ENCODE data around the gene SHISAL2A. TPM values are rescaled to one million over a fixed set of nuclear protein-coding genes. Genes with fewer than 3 reads are reported as not detected.
A peak's percentile ranks its signal among the peaks of the same experiment; 100 is the strongest.

The SHISAL2A gene
- total and polyA plus RNA-seq, 2 of the 13 experiments (the other 11 are each of a cell fraction or from before 2014, with no cell fraction given) = not detected

GRCh38 chr1:52702886-52703787 is 70.2 kb downstream of the SHISAL2A start (continued):
- no peak for TF ChIP-seq POLR2AphosphoS2 (IDR thresholded peaks at IDR 0.05; ENCODE audit: low read depth, low read length)
- no peak for TF ChIP-seq JDP2 (CRISPR knock-in tag; IDR thresholded peaks at IDR 0.05; ENCODE audit: borderline replicate concordance)
- peak; percentile 91 for TF ChIP-seq ZFP90 (CRISPR knock-in tag; IDR thresholded peaks at IDR 0.05; ENCODE audit: borderline replicate concordance)
- no peak for TF ChIP-seq PAF1 (CRISPR knock-in tag; IDR thresholded peaks at IDR 0.05)
- no peak for TF ChIP-seq DNMT1 (CRISPR knock-in tag; IDR thresholded peaks at IDR 0.05)
- peak; percentile 87 for TF ChIP-seq MTA1 (CRISPR knock-in tag; IDR thresholded peaks at IDR 0.05; ENCODE audit: borderline replicate concordance)
- 0 out of 2 replicates have a peak, but pooled peaks have one; percentile 57 for TF ChIP-seq ZNF629 (CRISPR knock-in tag; conservative IDR thresholded peaks at IDR 0.05)
- no peak for TF ChIP-seq ZNF180 (CRISPR knock-in tag; IDR thresholded peaks at IDR 0.05; ENCODE audit: borderline replicate concordance, low read depth)
- no peak for TF ChIP-seq HCFC1 (IDR thresholded peaks at IDR 0.05; ENCODE audit: low read depth, low read length)
- peak; percentile 93 for TF ChIP-seq ZNF883 (CRISPR knock-in tag; IDR thresholded peaks at IDR 0.05; ENCODE audit: not compliant biosample characterization)
- TF ChIP-seq MEIS1 (CRISPR knock-in tag; IDR thresholded peaks at IDR 0.05; ENCODE audit: borderline replicate concordance) = peak; percentile 92; the same call in 1 of the 2 replicates
- TF ChIP-seq ZNF605 (CRISPR knock-in tag; IDR thresholded peaks at IDR 0.05) = peak; percentile 99
- no peak for TF ChIP-seq EZH2 (conservative IDR thresholded peaks at IDR 0.05; ENCODE audit: low read depth, low read length)
- TF ChIP-seq ZSCAN9 (CRISPR knock-in tag; IDR thresholded peaks at IDR 0.05; ENCODE audit: borderline replicate concordance) = peak; percentile 55; the same call in 1 of the 2 replicates
- no peak for TF ChIP-seq NBN (conservative IDR thresholded peaks at IDR 0.05)
- peak; percentile 86; the same call in 1 of the 2 replicates for TF ChIP-seq ELF4 (CRISPR knock-in tag; IDR thresholded peaks at IDR 0.05; ENCODE audit: borderline replicate concordance)
- TF ChIP-seq ZNF414 (CRISPR knock-in tag; IDR thresholded peaks at IDR 0.05) = peak; percentile 95
- no peak for TF ChIP-seq SOX13 (IDR thresholded peaks at IDR 0.05)
- peak in 1 of 2 experiments; percentile 58; a peak in 2 of 4 replicates for TF ChIP-seq SOX13 (CRISPR knock-in tag; conservative IDR thresholded peaks at IDR 0.05 in 1 of 2, IDR thresholded peaks at IDR 0.05 in 1 of 2)
- TF ChIP-seq ZNF639 (CRISPR knock-in tag; conservative IDR thresholded peaks at IDR 0.05) = no peak; the same call in 1 of the 2 replicates
- peak; percentile 91 for TF ChIP-seq ZNF878 (CRISPR knock-in tag; IDR thresholded peaks at IDR 0.05)
- TF ChIP-seq, protein P1, sequence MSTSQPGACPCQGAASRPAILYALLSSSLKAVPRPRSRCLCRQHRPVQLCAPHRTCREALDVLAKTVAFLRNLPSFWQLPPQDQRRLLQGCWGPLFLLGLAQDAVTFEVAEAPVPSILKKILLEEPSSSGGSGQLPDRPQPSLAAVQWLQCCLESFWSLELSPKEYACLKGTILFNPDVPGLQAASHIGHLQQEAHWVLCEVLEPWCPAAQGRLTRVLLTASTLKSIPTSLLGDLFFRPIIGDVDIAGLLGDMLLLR (CRISPR knock-in tag; IDR thresholded peaks at IDR 0.05) = no peak; the same call in 1 of the 2 replicates
- TF ChIP-seq ZNF607 (CRISPR knock-in tag; IDR thresholded peaks at IDR 0.05; ENCODE audit: borderline replicate concordance) = peak; percentile 98
- peak; percentile 94 for TF ChIP-seq KLF6 (CRISPR knock-in tag; IDR thresholded peaks at IDR 0.05)
- TF ChIP-seq, protein P2, sequence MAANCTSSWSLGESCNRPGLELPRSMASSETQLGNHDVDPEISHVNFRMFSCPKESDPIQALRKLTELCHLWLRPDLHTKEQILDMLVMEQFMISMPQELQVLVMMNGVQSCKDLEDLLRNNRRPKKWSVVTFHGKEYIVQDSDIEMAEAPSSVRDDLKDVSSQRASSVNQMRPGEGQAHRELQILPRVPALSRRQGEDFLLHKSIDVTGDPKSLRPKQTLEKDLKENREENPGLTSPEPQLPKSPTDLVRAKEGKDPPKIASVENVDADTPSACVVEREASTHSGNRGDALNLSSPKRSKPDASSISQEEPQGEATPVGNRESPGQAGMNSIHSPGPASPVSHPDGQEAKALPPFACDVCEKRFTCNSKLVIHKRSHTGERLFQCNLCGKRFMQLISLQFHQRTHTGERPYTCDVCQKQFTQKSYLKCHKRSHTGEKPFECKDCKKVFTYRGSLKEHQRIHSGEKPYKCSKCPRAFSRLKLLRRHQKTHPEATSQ (CRISPR knock-in tag; IDR thresholded peaks at IDR 0.05; ENCODE audit: borderline replicate concordance) = peak; percentile 61; the same call in 1 of the 2 replicates
- no peak for TF ChIP-seq ZFP62 (CRISPR knock-in tag; IDR thresholded peaks at IDR 0.05)
- no peak for TF ChIP-seq SIX1 (CRISPR knock-in tag; IDR thresholded peaks at IDR 0.05; ENCODE audit: borderline replicate concordance)

Measured in HepG2 (cell line).